Non-pigmented ciliary epithelial cell (primary cell): Measurements from ENCODE around the gene ZAP70.

Experiments
- DNase-seq: peaks from one replicate; pipeline ENCODE4 v3.0.0-alpha.2; 2010; ENCODE audit warnings: low read depth

Gene ZAP70

GRCh38 chr2:97717613-97717995 is 4.2 kb downstream of the ZAP70 start:
- DNase-seq, result no peak

GRCh38 chr2:97718051-97718882 is 4.9 kb downstream of the ZAP70 start:
- DNase-seq, result no peak

- no peak for DNase-seq
Observed at GRCh38 chr2:97718942-97719341, 5.6 kb downstream of the ZAP70 start.

- DNase-seq, result no peak
Observed at GRCh38 chr2:97719362-97720155, 6.2 kb downstream of the ZAP70 start.

- DNase-seq, result no peak
Observed at GRCh38 chr2:97720746-97721145, 7.4 kb downstream of the ZAP70 start.

- no peak for DNase-seq
Observed at GRCh38 chr2:97722227-97722626, 8.9 kb downstream of the ZAP70 start.

GRCh38 chr2:97723156-97724072 is 10.0 kb downstream of the ZAP70 start:
- no peak for DNase-seq

GRCh38 chr2:97724073-97724410 is 10.7 kb downstream of the ZAP70 start:
- DNase-seq, result no peak

GRCh38 chr2:97724501-97724900 is 11.1 kb downstream of the ZAP70 start:
- DNase-seq, result no peak

GRCh38 chr2:97724946-97725688 is 11.7 kb downstream of the ZAP70 start:
- DNase-seq, result no peak

- DNase-seq, result no peak
Observed at GRCh38 chr2:97726261-97727064, 13.1 kb downstream of the ZAP70 start.

- no peak for DNase-seq
Observed at GRCh38 chr2:97727296-97727695, 13.9 kb downstream of the ZAP70 start.

- no peak for DNase-seq
Observed at GRCh38 chr2:97728091-97728731, 14.8 kb downstream of the ZAP70 start.

- peak; percentile 15 for DNase-seq
Observed at GRCh38 chr2:97730245-97730644, 16.9 kb downstream of the ZAP70 start.

GRCh38 chr2:97731274-97732020 is 18.1 kb downstream of the ZAP70 start:
- DNase-seq, result no peak

- no peak for DNase-seq
Observed at GRCh38 chr2:97732436-97733340, 19.3 kb downstream of the ZAP70 start.

- no peak for DNase-seq
Observed at GRCh38 chr2:97733341-97734035, 20.1 kb downstream of the ZAP70 start.
